Prostate gland (tissue), 2 donors: ENCODE data around the gene KDM4B.

ENCODE experiments used
- POLR2A ChIP-seq: fragments of 450-650 bp; IDR thresholded peaks from one replicate; pipeline ENCODE4 v1.6.1; 2016; ENCODE audit warnings: antibody characterized with exemption, mild to moderate bottlenecking
- POLR2AphosphoS5 ChIP-seq: sonication (generic); formaldehyde crosslinking; IDR thresholded peaks from one replicate; pipeline ENCODE4 v1.6.1; 2017; ENCODE audit warnings: antibody characterized with exemption
- TF ChIP-seq, protein P1 (sequence below), 4 experiments: fragments of 200-600 bp in 2 of 4; fragments of 450-650 bp in 2 of 4; sonication (generic) in 2 of 4; IDR thresholded peaks; 1 replicate in 3 of 4; 2 replicates in 1 of 4; pipeline ENCODE4 v1.5.1; 2016 to 2019; ENCODE audit warnings: antibody characterized with exemption in 4 of 4, mild to moderate bottlenecking in 2 of 4, moderate library complexity in 2 of 4

DNA sequence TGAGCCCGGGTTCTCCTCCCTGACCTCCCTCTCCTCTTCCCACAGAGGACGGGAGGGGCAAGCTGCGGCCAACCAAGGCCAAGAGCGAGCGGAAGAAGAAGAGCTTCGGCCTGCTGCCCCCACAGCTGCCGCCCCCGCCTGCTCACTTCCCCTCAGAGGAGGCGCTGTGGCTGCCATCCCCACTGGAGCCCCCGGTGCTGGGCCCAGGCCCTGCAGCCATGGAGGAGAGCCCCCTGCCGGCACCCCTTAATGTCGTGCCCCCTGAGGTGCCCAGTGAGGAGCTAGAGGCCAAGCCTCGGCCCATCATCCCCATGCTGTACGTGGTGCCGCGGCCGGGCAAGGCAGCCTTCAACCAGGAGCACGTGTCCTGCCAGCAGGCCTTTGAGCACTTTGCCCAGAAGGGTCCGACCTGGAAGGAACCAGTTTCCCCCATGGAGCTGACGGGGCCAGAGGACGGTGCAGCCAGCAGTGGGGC lies 162.2 kb downstream of the KDM4B start:
- TF ChIP-seq, protein P1, sequence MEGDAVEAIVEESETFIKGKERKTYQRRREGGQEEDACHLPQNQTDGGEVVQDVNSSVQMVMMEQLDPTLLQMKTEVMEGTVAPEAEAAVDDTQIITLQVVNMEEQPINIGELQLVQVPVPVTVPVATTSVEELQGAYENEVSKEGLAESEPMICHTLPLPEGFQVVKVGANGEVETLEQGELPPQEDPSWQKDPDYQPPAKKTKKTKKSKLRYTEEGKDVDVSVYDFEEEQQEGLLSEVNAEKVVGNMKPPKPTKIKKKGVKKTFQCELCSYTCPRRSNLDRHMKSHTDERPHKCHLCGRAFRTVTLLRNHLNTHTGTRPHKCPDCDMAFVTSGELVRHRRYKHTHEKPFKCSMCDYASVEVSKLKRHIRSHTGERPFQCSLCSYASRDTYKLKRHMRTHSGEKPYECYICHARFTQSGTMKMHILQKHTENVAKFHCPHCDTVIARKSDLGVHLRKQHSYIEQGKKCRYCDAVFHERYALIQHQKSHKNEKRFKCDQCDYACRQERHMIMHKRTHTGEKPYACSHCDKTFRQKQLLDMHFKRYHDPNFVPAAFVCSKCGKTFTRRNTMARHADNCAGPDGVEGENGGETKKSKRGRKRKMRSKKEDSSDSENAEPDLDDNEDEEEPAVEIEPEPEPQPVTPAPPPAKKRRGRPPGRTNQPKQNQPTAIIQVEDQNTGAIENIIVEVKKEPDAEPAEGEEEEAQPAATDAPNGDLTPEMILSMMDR (IDR thresholded peaks at IDR 0.05): no peak
- TF ChIP-seq POLR2AphosphoS5 (no peak), POLR2A (no peak)
